Measurements from ENCODE around the gene PLIN4. TPM values are rescaled to one million over a fixed set of nuclear protein-coding genes. Genes with fewer than 3 reads are reported as not detected.

PLIN4 gene
- total and polyA plus RNA-seq, 8 donors, result 3.5 to 64.7 (median 11.3) TPM

DNA sequence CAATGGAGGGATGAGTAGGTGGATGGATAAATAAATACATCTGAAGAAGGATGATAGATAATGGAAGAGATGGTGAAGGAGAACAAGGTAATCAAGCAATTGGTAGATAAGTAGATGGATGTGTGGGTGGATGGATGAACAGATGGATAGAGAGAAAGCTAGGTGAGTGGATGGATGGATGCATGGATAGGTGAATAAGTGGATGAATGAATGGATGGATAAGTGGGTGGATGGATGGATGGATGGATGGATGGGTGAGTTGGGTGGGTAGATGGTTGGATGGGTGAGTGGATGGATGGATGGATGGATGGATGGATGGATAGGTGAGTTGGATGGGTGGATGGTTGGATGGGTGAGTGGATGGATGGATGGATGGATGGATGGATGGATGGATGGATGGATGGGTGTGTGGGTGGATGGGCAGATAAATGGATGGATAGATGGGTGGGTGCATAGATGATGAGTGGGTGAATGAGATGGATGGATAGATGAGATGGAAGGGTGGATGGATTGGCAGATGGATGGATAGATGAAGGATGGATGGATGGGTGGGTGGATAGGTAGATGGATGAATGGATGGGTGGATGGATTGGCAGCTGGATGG lies 34.9 kb upstream of the PLIN4 start:
- TF ChIP-seq CTCF (IDR thresholded peaks at IDR 0.05), result no peak
- Histone ChIP-seq H3K36me3 (peaks cover 0 to 20% (median 6%) of the 10 kb centered on the region in 4 donors), H3K9me3 (no peaks in the 10 kb centered on the region), H3K4me3 (no peak overlapping the region), H3K27me3 (peaks cover 0 to 35% (median 4%) of the 10 kb centered on the region in 3 donors), H3K27ac (no peak overlapping the region), H3K4me1 (peaks cover 0 to 23% (median 2%) of the 10 kb centered on the region in 4 donors)
- no peak for DNase-seq
- intact Hi-C loops (cut with DNase I; ENCODE audit: low total_unique reads), result no loop called here

- Histone ChIP-seq H3K36me3 (peaks cover 0 to 23% (median 6%) of the 10 kb centered on the region in 4 donors), H3K9me3 (no peaks in the 10 kb centered on the region), H3K27ac (no peak overlapping the region), H3K4me1 (peaks cover 0 to 16% (median 0%) of the 10 kb centered on the region in 4 donors), H3K4me3 (no peak overlapping the region), H3K27me3 (peaks cover 0 to 33% (median 0%) of the 10 kb centered on the region in 3 donors)
- intact Hi-C loops (cut with DNase I; ENCODE audit: low total_unique reads), result no loop called here
- 71 to 86% (median 75%) methylated on average over 9 to 18 of the region's 18 CpGs for WGBS, 5 donors
- TF ChIP-seq POLR2A (IDR thresholded peaks at IDR 0.05), result no peak
- no peak for TF ChIP-seq EP300 (IDR thresholded peaks at IDR 0.05)
- TF ChIP-seq POLR2AphosphoS5 (IDR thresholded peaks at IDR 0.05), result no peak
- no peak for TF ChIP-seq CTCF (IDR thresholded peaks at IDR 0.05)
- DNase-seq, result no peak
Measured at GRCh38 chr19:4552525-4552819, 34.2 kb upstream of the PLIN4 start.

GRCh38 chr19:4550479-4551050 lies 32.3 kb upstream of the PLIN4 start:
- H3K9me3 ChIP-seq, result no peaks in the 10 kb centered on the region
- peaks cover 0 to 16% (median 4%) of the 10 kb centered on the region in 4 donors for H3K36me3 ChIP-seq
- no peak for DNase-seq
- WGBS, 5 donors, result 77 to 92% (median 85%) methylated on average over 11 to 26 of the region's 26 CpGs
- TF ChIP-seq POLR2A (IDR thresholded peaks at IDR 0.05) (no peak), CTCF (IDR thresholded peaks at IDR 0.05) (no peak), EP300 (IDR thresholded peaks at IDR 0.05) (no peak), POLR2AphosphoS5 (IDR thresholded peaks at IDR 0.05) (no peak)
- H3K27ac ChIP-seq, result no peak overlapping the region
- peaks cover 0 to 6% (median 0%) of the 10 kb centered on the region in 4 donors for H3K4me1 ChIP-seq
- H3K27me3 ChIP-seq, result peaks cover 0 to 31% (median 0%) of the 10 kb centered on the region in 3 donors
- H3K4me3 ChIP-seq, result no peak overlapping the region
- intact Hi-C loops (cut with DNase I; ENCODE audit: low total_unique reads), result no loop called here

GRCh38 chr19:4550018-4550417 lies 31.7 kb upstream of the PLIN4 start:
- DNase-seq, result no peak
- TF ChIP-seq POLR2A (IDR thresholded peaks at IDR 0.05), result no peak
- no peak for TF ChIP-seq POLR2AphosphoS5 (IDR thresholded peaks at IDR 0.05)
- no peak for TF ChIP-seq CTCF (IDR thresholded peaks at IDR 0.05)
- no peak for TF ChIP-seq EP300 (IDR thresholded peaks at IDR 0.05)
- no peaks in the 10 kb centered on the region for H3K9me3 ChIP-seq
- no peak overlapping the region for H3K4me3 ChIP-seq
- no peak overlapping the region for H3K27ac ChIP-seq
- peaks cover 0 to 15% (median 3%) of the 10 kb centered on the region in 4 donors for H3K36me3 ChIP-seq
- 88 to 93% (median 89%) methylated on average over 18 of the region's 18 CpGs for WGBS, 5 donors
- intact Hi-C loops (cut with DNase I; ENCODE audit: low total_unique reads), result no loop called here
- peaks cover 0 to 6% (median 0%) of the 10 kb centered on the region in 4 donors for H3K4me1 ChIP-seq
- peaks cover 0 to 31% (median 0%) of the 10 kb centered on the region in 3 donors for H3K27me3 ChIP-seq

All from stomach (tissue), 9 donors.